ENCODE data around the gene NADSYN1.
A peak's percentile ranks its signal among the peaks of the same experiment; 100 is the strongest.

NADSYN1 gene

DNA sequence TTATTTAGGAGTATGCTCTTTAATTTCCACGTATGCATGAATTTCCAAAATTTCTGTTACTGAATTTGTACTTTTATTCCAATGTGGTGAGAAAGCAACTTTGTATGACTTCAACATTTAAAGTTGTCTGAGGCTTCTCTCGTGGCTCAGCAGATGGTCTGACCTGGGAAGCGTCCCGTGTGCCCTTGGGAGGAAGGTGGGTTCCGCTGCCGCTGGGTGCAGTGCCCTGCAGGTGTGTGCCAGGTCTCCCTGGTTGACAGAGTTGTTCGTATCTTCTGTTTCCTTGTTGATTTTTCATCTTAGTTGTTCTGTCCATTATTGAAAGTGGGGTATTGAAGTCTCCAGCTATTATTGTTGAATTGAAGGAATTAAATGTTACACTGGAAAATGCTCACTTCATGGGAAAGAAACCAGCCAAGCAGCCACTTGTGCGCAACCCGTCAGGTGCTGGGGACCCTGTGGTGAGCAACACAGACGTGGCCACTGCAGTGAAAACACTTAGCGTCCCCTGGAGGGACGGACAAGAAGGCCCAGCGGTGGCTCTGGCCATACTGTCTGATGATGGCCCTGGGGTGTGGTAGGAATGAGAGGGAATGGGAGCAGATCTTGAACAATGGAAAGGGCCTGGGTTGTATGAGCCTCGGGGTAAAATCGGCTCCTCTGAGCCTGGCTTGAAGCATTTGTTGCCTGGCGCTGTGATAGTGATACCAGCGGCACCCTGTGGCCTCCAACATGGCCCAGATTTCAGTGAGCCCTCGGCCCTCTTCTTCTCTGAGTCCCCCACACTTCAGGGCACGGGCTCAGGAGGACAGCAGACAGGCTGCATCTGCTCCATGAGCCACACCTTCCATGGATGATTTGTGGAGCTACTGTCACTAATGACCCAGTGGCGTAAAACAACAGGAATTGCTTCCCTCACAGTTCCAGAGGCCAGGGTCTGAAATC lies 42.6 kb downstream of the NADSYN1 start:
- DNase-seq (ENCODE audit: low read depth in 2 of 2) = no peak
- H3K4me3 ChIP-seq (replicated peaks in 1 of 2; ENCODE audit: low read depth in 2 of 2, low read length in 2 of 2) = no peak overlapping the region
- TF ChIP-seq, protein P1, sequence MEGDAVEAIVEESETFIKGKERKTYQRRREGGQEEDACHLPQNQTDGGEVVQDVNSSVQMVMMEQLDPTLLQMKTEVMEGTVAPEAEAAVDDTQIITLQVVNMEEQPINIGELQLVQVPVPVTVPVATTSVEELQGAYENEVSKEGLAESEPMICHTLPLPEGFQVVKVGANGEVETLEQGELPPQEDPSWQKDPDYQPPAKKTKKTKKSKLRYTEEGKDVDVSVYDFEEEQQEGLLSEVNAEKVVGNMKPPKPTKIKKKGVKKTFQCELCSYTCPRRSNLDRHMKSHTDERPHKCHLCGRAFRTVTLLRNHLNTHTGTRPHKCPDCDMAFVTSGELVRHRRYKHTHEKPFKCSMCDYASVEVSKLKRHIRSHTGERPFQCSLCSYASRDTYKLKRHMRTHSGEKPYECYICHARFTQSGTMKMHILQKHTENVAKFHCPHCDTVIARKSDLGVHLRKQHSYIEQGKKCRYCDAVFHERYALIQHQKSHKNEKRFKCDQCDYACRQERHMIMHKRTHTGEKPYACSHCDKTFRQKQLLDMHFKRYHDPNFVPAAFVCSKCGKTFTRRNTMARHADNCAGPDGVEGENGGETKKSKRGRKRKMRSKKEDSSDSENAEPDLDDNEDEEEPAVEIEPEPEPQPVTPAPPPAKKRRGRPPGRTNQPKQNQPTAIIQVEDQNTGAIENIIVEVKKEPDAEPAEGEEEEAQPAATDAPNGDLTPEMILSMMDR (IDR thresholded peaks at IDR 0.05; ENCODE audit: low read depth, low read length) = no peak

DNA sequence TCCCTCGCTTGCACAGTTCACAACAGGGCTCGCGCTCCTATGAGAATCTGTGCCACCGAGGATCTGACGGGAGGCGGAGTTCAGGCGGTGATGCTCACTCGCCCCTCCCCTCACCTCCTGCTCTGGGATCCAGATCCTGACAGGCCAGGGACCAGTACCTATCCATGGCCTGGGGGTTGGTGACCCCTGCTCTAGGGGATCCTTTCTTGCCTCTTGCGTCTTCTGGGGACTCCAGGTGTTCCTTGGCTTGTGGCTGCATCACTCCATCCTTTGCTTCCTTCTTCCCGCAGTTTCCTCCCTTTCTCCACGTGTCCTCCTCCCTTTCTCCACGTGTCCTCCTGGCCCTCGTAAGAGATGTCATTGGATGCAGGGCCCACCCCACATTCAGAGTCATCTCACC lies 43.4 kb downstream of the NADSYN1 start:
- H3K4me3 ChIP-seq (replicated peaks in 1 of 2; ENCODE audit: low read depth in 2 of 2, low read length in 2 of 2) = no peak overlapping the region
- no peak for DNase-seq (ENCODE audit: low read depth in 2 of 2)
- TF ChIP-seq, protein P1 (IDR thresholded peaks at IDR 0.05; ENCODE audit: low read depth, low read length) = no peak

DNA sequence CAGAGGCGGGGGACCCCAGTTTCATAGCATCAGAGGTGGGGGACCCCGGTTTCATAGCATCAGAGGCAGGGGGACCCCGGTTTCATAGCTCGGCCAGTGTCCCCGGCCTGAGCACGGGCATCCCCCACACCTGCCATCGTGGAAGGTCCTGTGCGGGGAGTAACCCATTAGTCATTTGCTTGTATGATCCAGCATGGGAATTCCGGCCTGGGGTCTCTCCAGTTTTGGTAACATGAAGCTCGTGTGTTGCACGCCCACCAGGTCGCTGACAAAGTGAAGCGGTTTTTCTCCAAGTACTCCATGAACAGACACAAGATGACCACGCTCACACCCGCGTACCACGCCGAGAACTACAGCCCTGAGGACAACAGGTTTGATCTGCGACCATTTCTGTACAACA lies 45.1 kb downstream of the NADSYN1 start:
- no peak overlapping the region for H3K4me3 ChIP-seq (replicated peaks in 1 of 2; ENCODE audit: low read depth in 2 of 2, low read length in 2 of 2)
- TF ChIP-seq, protein P1 (IDR thresholded peaks at IDR 0.05; ENCODE audit: low read depth, low read length) = no peak
- DNase-seq (ENCODE audit: low read depth in 2 of 2) = no peak

DNA sequence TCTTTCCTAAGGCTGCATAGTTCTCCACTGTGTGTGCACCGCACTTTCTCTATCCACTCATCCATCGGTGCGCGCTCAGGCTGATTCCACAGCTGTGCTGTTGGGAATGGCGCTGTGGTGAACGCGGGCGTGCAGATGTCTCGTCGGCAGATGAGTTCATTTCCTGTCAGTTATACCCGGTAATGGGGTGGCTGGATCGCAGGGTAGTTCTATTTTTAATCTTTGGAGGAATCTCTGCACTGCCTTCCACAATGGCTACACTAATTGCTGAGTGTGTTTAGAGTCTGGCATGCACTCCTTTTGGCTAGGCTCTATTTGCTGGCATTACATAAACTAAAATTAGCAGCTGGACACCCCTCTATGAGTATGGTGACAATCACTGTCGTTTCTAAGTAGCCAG lies 46.1 kb downstream of the NADSYN1 start:
- DNase-seq (ENCODE audit: low read depth in 2 of 2) = no peak
- TF ChIP-seq, protein P1 (IDR thresholded peaks at IDR 0.05; ENCODE audit: low read depth, low read length) = no peak
- H3K4me3 ChIP-seq (replicated peaks in 1 of 2; ENCODE audit: low read depth in 2 of 2, low read length in 2 of 2) = no peak overlapping the region

DNA sequence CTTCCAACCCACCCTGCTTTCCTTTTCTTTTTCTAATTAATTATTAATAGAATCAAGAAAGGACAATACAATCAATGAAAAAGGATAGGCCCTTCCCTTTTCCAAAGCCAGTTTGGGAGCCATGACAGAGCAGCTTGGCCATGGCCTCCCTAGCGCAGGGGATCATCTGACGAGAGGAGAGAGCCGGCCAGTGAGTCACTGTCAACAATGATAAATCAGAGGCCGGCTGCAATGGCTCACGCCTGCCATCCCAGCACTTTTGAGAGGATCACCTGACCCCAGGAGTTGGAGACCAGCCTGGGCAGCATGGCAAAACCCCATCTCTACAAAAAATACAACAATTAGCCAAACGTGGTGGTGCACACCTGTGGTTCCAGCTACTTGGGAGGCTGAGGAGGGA lies 46.5 kb downstream of the NADSYN1 start:
- TF ChIP-seq, protein P1 (IDR thresholded peaks at IDR 0.05; ENCODE audit: low read depth, low read length) = no peak
- no peak for DNase-seq (ENCODE audit: low read depth in 2 of 2)
- H3K4me3 ChIP-seq (replicated peaks in 1 of 2; ENCODE audit: low read depth in 2 of 2, low read length in 2 of 2) = no peak overlapping the region

DNA sequence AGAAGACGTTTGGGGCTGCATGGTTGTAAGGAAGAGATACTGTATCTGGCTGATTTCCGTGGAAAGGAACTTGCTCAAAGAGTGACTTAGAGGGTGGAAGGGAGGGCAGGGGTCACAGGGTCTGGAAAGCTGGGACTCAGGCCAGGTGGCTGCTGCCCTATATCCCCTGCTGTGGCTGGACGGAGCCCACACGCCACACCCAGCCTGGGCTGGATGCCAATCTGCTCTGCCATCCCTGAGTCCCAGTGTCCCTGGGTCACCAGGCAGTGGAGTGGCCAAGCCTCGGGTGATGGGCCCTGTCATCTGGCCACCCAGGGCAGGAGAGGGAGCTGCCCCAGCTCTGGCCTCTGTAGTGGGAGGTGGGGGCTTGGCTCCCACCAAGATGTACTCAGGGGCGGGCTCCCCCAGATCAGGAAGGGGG lies 47.6 kb downstream of the NADSYN1 start:
- DNase-seq (ENCODE audit: low read depth in 2 of 2) = peak in 1 of 2 donors; percentile 27
- no peak overlapping the region for H3K4me3 ChIP-seq (replicated peaks in 1 of 2; ENCODE audit: low read depth in 2 of 2, low read length in 2 of 2)
- TF ChIP-seq, protein P1 (IDR thresholded peaks at IDR 0.05; ENCODE audit: low read depth, low read length) = no peak

Data from cardiac fibroblast (primary cell).